ENCODE results near the gene GRAMD1C.

Gene GRAMD1C

GRCh38 chr3:113852506-113852905 is 13.9 kb downstream of the GRAMD1C start:
- TF ChIP-seq CTCF (conservative IDR thresholded peaks at IDR 0.05; ENCODE audit: low read depth, low read length): no peak
- H3K4me3 ChIP-seq (ENCODE audit: low read length): no peak overlapping the region
- no peak for DNase-seq (ENCODE audit: low read depth)

GRCh38 chr3:113867506-113867905 is 28.9 kb downstream of the GRAMD1C start:
- TF ChIP-seq CTCF (conservative IDR thresholded peaks at IDR 0.05; ENCODE audit: low read depth, low read length): no peak
- no peak for DNase-seq (ENCODE audit: low read depth)
- H3K4me3 ChIP-seq (ENCODE audit: low read length): no peak overlapping the region

GRCh38 chr3:113873293-113873692 is 34.7 kb downstream of the GRAMD1C start:
- DNase-seq (ENCODE audit: low read depth): no peak
- no peak overlapping the region for H3K4me3 ChIP-seq (ENCODE audit: low read length)
- TF ChIP-seq CTCF (conservative IDR thresholded peaks at IDR 0.05; ENCODE audit: low read depth, low read length): no peak

DNA sequence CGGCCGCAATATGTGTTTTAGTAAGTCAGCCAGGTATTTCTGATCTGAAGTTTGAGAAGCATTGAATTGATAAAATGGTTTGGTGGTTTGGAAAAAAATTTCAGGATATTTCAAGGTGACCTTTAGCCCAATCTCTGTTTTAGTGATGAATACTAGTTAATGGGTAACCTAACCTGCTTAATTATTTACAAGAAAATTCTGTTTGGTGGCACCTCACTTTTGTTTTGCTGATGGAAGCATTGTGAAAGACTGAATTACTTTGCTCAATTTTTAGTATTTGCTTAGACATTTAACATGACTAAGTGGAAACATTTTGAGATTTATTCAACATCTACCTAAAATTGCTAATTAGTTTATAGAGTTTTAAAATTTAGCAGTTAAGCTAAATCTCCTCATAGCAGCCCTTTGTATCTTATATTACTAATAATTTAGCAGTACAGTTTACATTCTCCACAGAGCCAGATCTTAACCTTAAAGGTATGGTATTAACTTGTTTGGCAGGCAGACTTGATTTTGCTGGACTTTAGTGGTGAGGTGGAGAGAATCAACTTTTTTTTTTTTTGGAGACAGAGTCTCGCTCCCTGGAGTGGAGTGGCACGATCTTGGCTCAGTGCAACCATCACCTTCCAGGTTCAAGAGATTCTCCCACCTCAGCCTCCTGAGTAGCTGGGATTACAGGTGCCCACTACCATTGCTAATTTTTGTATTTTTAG is 35.4 kb downstream of the GRAMD1C start:
- DNase-seq (ENCODE audit: low read depth): no peak
- no peak for TF ChIP-seq CTCF (conservative IDR thresholded peaks at IDR 0.05; ENCODE audit: low read depth, low read length)
- H3K4me3 ChIP-seq (ENCODE audit: low read length): no peak overlapping the region

GRCh38 chr3:113878403-113878802 is 39.8 kb downstream of the GRAMD1C start:
- no peak for DNase-seq (ENCODE audit: low read depth)
- no peak overlapping the region for H3K4me3 ChIP-seq (ENCODE audit: low read length)
- no peak for TF ChIP-seq CTCF (conservative IDR thresholded peaks at IDR 0.05; ENCODE audit: low read depth, low read length)

DNA sequence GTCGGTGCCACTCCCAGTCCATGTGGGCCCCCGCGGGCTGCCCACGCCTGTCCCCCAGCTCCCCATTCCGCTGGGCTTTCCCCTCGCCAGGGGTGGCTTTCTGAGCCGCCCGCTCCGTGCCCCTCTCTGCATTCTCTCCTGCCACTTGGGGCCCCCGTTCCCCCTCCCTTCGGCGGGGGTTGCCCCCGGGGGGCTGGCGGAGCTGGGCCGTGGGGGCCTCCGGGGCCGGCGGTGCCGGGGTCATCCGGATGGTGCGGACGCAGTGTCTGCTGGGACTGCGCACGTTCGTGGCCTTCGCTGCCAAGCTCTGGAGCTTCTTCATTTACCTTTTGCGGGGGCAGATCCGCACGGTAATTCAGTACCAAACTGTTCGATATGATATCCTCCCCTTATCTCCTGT is 46.5 kb downstream of the GRAMD1C start:
- no peak overlapping the region for H3K4me3 ChIP-seq (ENCODE audit: low read length)
- TF ChIP-seq CTCF (conservative IDR thresholded peaks at IDR 0.05; ENCODE audit: low read depth, low read length): no peak
- DNase-seq (ENCODE audit: low read depth): no peak

DNA sequence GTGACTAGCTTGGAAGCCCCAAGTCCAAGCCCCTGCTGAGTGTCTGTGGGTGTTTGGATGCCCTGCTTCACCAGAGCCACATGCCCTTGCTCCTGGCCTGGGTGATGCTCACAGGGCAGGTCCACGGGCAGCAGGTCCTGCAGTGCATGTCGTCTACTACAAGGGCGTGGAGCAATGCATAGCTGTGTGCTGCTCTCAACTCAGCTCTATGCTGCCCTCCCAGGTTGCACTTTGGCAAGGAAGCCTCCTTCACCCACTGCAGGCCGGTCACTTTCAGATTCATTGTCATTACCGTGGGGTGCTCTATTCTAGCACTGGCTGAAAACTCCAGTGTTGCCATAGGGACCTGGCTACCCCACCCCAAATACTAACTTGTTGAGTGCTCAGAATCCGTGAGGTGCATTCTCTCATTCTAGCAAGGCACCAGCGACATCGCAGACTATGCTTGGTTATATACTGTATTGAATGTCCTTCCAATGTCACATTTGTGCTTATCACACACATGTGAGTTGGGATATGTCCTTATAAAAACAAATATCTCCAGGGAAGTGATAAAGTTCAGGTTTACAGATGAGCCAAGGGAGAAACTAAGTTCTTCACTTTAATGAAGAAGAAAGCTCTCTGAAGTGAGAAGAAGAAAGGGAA is 51.8 kb downstream of the GRAMD1C start:
- DNase-seq (ENCODE audit: low read depth): no peak
- no peak for TF ChIP-seq CTCF (conservative IDR thresholded peaks at IDR 0.05; ENCODE audit: low read depth, low read length)
- no peak overlapping the region for H3K4me3 ChIP-seq (ENCODE audit: low read length)

Data from retinal pigment epithelial cell (primary cell).